Fibroblast of mammary gland (primary cell): ENCODE data around the gene AGBL4.

ENCODE experiments used
- DNase-seq: peaks from one replicate; pipeline ENCODE4 v3.0.0-alpha.2; 2010; ENCODE audit warnings: low read depth
- H3K4me3 ChIP-seq: 2 replicates; pipeline ENCODE4 v1.5.1; 2011; ENCODE audit warnings: low read depth, mild to moderate bottlenecking, low read length, moderate library complexity; ENCODE audit not compliant: control insufficient read depth
- CTCF ChIP-seq: conservative IDR thresholded peaks from 2 replicates; pipeline ENCODE4 v1.5.1; 2011; ENCODE audit warnings: low read depth, low read length, inconsistent platforms; ENCODE audit not compliant: control insufficient read depth, insufficient read depth

Gene AGBL4

GRCh38 chr1:48597663-48598062 is 1426.1 kb downstream of the AGBL4 start:
- H3K4me3 ChIP-seq, result no peak overlapping the region
- TF ChIP-seq CTCF, result no peak
- no peak for DNase-seq

- peak; percentile 3 for DNase-seq
- TF ChIP-seq CTCF, result no peak
- no peak overlapping the region for H3K4me3 ChIP-seq
Observed at GRCh38 chr1:48596046-48596445, 1427.7 kb downstream of the AGBL4 start.

GRCh38 chr1:48595613-48596012 is 1428.1 kb downstream of the AGBL4 start:
- TF ChIP-seq CTCF, result no peak
- DNase-seq, result no peak
- H3K4me3 ChIP-seq, result no peak overlapping the region

- TF ChIP-seq CTCF, result no peak
- DNase-seq, result no peak
- H3K4me3 ChIP-seq, result no peak overlapping the region
Observed at GRCh38 chr1:48592330-48592729, 1431.4 kb downstream of the AGBL4 start.

- H3K4me3 ChIP-seq, result no peak overlapping the region
- DNase-seq, result no peak
- no peak for TF ChIP-seq CTCF
Observed at GRCh38 chr1:48591181-48591580, 1432.6 kb downstream of the AGBL4 start.

- TF ChIP-seq CTCF, result no peak
- no peak overlapping the region for H3K4me3 ChIP-seq
- no peak for DNase-seq
Observed at GRCh38 chr1:48588061-48588460, 1435.7 kb downstream of the AGBL4 start.

GRCh38 chr1:48582408-48582807 is 1441.3 kb downstream of the AGBL4 start:
- no peak for TF ChIP-seq CTCF
- H3K4me3 ChIP-seq, result no peak overlapping the region
- no peak for DNase-seq
